Mesendoderm (in vitro differentiated cells): ENCODE measurements around the gene CNRIP1.

ENCODE experiments used
- DNase-seq: peaks from one replicate; pipeline ENCODE4 v3.0.0; 2013
- H2AK5ac ChIP-seq: 2 replicates; pipeline ENCODE4 v1.6.1; 2013; ENCODE audit warnings: low read length, inconsistent platforms
- H2BK120ac ChIP-seq: 2 replicates; pipeline ENCODE4 v1.6.1; 2013; ENCODE audit warnings: low read depth, mild to moderate bottlenecking, low read length, moderate library complexity, mixed read lengths
- H2BK15ac ChIP-seq: replicated peaks from 2 replicates; pipeline ENCODE4 v1.6.1; 2013; ENCODE audit warnings: low read depth, mild to moderate bottlenecking, moderate library complexity
- H2BK5ac ChIP-seq: 2 replicates; pipeline ENCODE4 v1.6.1; 2013; ENCODE audit warnings: low read length, inconsistent platforms
- H3K18ac ChIP-seq: 2 replicates; pipeline ENCODE4 v1.6.1; 2013; ENCODE audit warnings: mild to moderate bottlenecking, low read length, mixed read lengths
- H3K23ac ChIP-seq: one replicate; pipeline ENCODE4 v1.6.1; 2013; ENCODE audit warnings: low read length
- H3K27ac ChIP-seq: 2 replicates; pipeline ENCODE4 v1.5.1; 2013; ENCODE audit warnings: low read depth, mild to moderate bottlenecking, inconsistent platforms, low read length, moderate library complexity
- H3K27me3 ChIP-seq: 2 replicates; pipeline ENCODE4 v1.6.1; 2013; ENCODE audit warnings: low read length, control low read depth, mild to moderate bottlenecking, inconsistent platforms; ENCODE audit not compliant: insufficient read depth, poor library complexity
- H3K36me3 ChIP-seq: 2 replicates; pipeline ENCODE4 v1.6.1; 2013; ENCODE audit warnings: low read length, inconsistent platforms; ENCODE audit not compliant: control insufficient read depth, insufficient read depth
- H3K4ac ChIP-seq: one replicate; pipeline ENCODE4 v1.6.1; 2013; ENCODE audit warnings: low read depth, mild to moderate bottlenecking, low read length, moderate library complexity
- H3K4me1 ChIP-seq: 2 replicates; pipeline ENCODE4 v1.6.1; 2013; ENCODE audit warnings: low read depth, low read length, inconsistent platforms; ENCODE audit not compliant: control insufficient read depth
- H3K4me2 ChIP-seq: 2 replicates; pipeline ENCODE4 v1.6.1; 2013; ENCODE audit warnings: low read length
- H3K4me3 ChIP-seq: 2 replicates; pipeline ENCODE4 v1.5.1; 2013; ENCODE audit warnings: mild to moderate bottlenecking, low read length
- H3K56ac ChIP-seq: one replicate; pipeline ENCODE4 v1.6.1; 2013; ENCODE audit warnings: low read length
- H3K79me1 ChIP-seq: 2 replicates; pipeline ENCODE4 v1.6.1; 2013; ENCODE audit warnings: low read length, inconsistent platforms
- H3K79me2 ChIP-seq: 2 replicates; pipeline ENCODE4 v1.6.1; 2013; ENCODE audit warnings: mild to moderate bottlenecking, low read length; ENCODE audit not compliant: control insufficient read depth, insufficient read depth
- H3K9ac ChIP-seq: 2 replicates; pipeline ENCODE4 v1.6.1; 2013; ENCODE audit warnings: low read length, inconsistent platforms
- H4K5ac ChIP-seq: one replicate; pipeline ENCODE4 v1.6.1; 2013; ENCODE audit warnings: low read length
- H4K8ac ChIP-seq: one replicate; pipeline ENCODE4 v1.6.1; 2013; ENCODE audit warnings: low read depth, mild to moderate bottlenecking, control low read depth, low read length, moderate library complexity
- WGBS: extraction: QIAGEN DNeasy Blood & Tissue Kit; methylation state at CpG from one replicate; pipeline ENCODE4 v1.1.7; 2013; ENCODE audit warnings: low lambda C conversion rate, missing lambda C conversion rate; ENCODE audit not compliant: insufficient coverage; ENCODE audit errors: extremely low coverage; 5-methylcytosine and 5-hydroxymethylcytosine counted together

Gene CNRIP1

GRCh38 chr2:68293755-68294154 lies 26.0 kb downstream of the CNRIP1 start:
- Histone ChIP-seq H3K4me1 (no peaks in the 10 kb centered on the region), H3K4me3 (no peak overlapping the region), H3K79me1 (no peaks in the 10 kb centered on the region), H2AK5ac (no peak overlapping the region), H4K8ac (no peak overlapping the region), H3K36me3 (no peaks in the 10 kb centered on the region), H2BK5ac (no peak overlapping the region), H3K9ac (no peak overlapping the region), H3K4me2 (no peak overlapping the region), H3K23ac (no peak overlapping the region), H3K4ac (no peak overlapping the region), H2BK120ac (no peak overlapping the region), H3K79me2 (no peaks in the 10 kb centered on the region), H3K18ac (no peak overlapping the region), H4K5ac (no peak overlapping the region), H3K27me3 (no peaks in the 10 kb centered on the region), H3K27ac (no peak overlapping the region), H2BK15ac (no peak overlapping the region), H3K56ac (no peak overlapping the region)
- DNase-seq, result no peak
- no CpG with 5 or more reads among the region's 6 CpGs for WGBS

GRCh38 chr2:68293024-68293423 lies 26.7 kb downstream of the CNRIP1 start:
- Histone ChIP-seq H3K27me3 (no peaks in the 10 kb centered on the region), H3K79me1 (no peaks in the 10 kb centered on the region), H2BK120ac (no peak overlapping the region), H3K79me2 (no peaks in the 10 kb centered on the region), H3K18ac (no peak overlapping the region), H3K4ac (no peak overlapping the region), H2AK5ac (no peak overlapping the region), H4K5ac (no peak overlapping the region), H3K4me2 (no peak overlapping the region), H2BK5ac (no peak overlapping the region), H3K56ac (no peak overlapping the region), H3K27ac (no peak overlapping the region), H3K4me1 (no peaks in the 10 kb centered on the region), H2BK15ac (no peak overlapping the region), H3K36me3 (no peaks in the 10 kb centered on the region), H3K4me3 (no peak overlapping the region), H3K9ac (no peak overlapping the region), H4K8ac (no peak overlapping the region), H3K23ac (no peak overlapping the region)
- WGBS, result no CpG with 5 or more reads among the region's 4 CpGs
- no peak for DNase-seq

DNA sequence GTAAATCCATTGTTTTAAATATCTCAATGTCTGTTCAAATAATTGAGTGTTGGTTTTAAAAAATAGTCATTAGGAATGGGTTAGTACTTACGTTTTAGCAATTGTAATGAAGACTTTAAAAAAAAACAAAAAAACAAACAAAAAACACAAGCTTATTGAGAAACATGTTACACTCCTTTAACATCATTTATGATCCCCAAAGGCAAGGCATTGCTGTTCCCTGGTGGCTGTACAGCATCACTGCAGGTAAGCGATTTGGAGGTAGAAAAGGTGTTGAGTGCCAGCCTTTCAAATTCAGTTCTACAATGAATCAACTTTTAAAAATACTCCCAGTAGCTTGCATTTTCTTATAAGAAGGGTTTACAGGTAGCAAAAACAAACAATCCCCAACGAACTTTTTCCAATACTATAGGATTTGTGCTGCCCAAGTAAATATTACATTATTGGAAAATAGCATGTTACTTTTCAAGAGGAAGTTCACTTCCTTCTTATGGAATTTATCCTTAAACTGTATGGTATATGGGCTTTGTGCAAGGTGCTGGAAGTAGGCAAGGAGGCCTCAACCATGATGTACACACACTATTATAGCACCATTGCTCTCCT lies 27.5 kb downstream of the CNRIP1 start:
- no peak overlapping the region for H3K23ac ChIP-seq
- H3K4me1 ChIP-seq, result no peaks in the 10 kb centered on the region
- H3K4me2 ChIP-seq, result no peak overlapping the region
- H2BK5ac ChIP-seq, result no peak overlapping the region
- no peaks in the 10 kb centered on the region for H3K79me1 ChIP-seq
- no peak overlapping the region for H4K5ac ChIP-seq
- no peak overlapping the region for H3K4ac ChIP-seq
- H2BK120ac ChIP-seq, result no peak overlapping the region
- peak; percentile 42 for DNase-seq
- H3K56ac ChIP-seq, result no peak overlapping the region
- H2BK15ac ChIP-seq, result no peak overlapping the region
- no CpG with 5 or more reads among the region's 3 CpGs for WGBS
- H3K36me3 ChIP-seq, result no peaks in the 10 kb centered on the region
- H3K4me3 ChIP-seq, result no peak overlapping the region
- no peak overlapping the region for H3K27ac ChIP-seq
- no peaks in the 10 kb centered on the region for H3K79me2 ChIP-seq
- no peak overlapping the region for H2AK5ac ChIP-seq
- no peak overlapping the region for H3K18ac ChIP-seq
- no peaks in the 10 kb centered on the region for H3K27me3 ChIP-seq
- no peak overlapping the region for H3K9ac ChIP-seq
- H4K8ac ChIP-seq, result no peak overlapping the region

- Histone ChIP-seq H3K27me3 (no peaks in the 10 kb centered on the region), H3K4ac (no peak overlapping the region), H4K5ac (no peak overlapping the region), H2BK120ac (no peak overlapping the region), H2BK5ac (no peak overlapping the region), H3K79me2 (no peaks in the 10 kb centered on the region), H3K18ac (no peak overlapping the region), H3K56ac (no peak overlapping the region), H3K4me1 (no peaks in the 10 kb centered on the region), H3K4me3 (no peak overlapping the region), H4K8ac (no peak overlapping the region), H2BK15ac (no peak overlapping the region), H3K9ac (no peak overlapping the region), H2AK5ac (no peak overlapping the region), H3K79me1 (no peaks in the 10 kb centered on the region), H3K4me2 (no peak overlapping the region), H3K23ac (no peak overlapping the region), H3K27ac (no peak overlapping the region), H3K36me3 (no peaks in the 10 kb centered on the region)
- DNase-seq, result no peak
- no CpG with 5 or more reads among the region's 6 CpGs for WGBS
These were observed 28.4 kb downstream of the CNRIP1 start for GRCh38 chr2:68291314-68291713.

GRCh38 chr2:68290901-68291300 lies 28.8 kb downstream of the CNRIP1 start:
- no peak overlapping the region for H2BK15ac ChIP-seq
- no peak overlapping the region for H2BK5ac ChIP-seq
- H4K5ac ChIP-seq, result no peak overlapping the region
- no peaks in the 10 kb centered on the region for H3K4me1 ChIP-seq
- no peak overlapping the region for H3K18ac ChIP-seq
- no peaks in the 10 kb centered on the region for H3K27me3 ChIP-seq
- no peak overlapping the region for H3K56ac ChIP-seq
- no peak overlapping the region for H3K9ac ChIP-seq
- no peak overlapping the region for H3K4ac ChIP-seq
- H2BK120ac ChIP-seq, result no peak overlapping the region
- H3K27ac ChIP-seq, result no peak overlapping the region
- H3K23ac ChIP-seq, result no peak overlapping the region
- no peaks in the 10 kb centered on the region for H3K36me3 ChIP-seq
- no peak overlapping the region for H3K4me2 ChIP-seq
- H3K79me1 ChIP-seq, result no peaks in the 10 kb centered on the region
- H3K4me3 ChIP-seq, result no peak overlapping the region
- no CpG with 5 or more reads among the region's 5 CpGs for WGBS
- no peak for DNase-seq
- H3K79me2 ChIP-seq, result no peaks in the 10 kb centered on the region
- no peak overlapping the region for H2AK5ac ChIP-seq
- H4K8ac ChIP-seq, result no peak overlapping the region
